ENCODE measurements around the gene MED13L.

Gene MED13L

GRCh38 chr12:116145451-116145850, 132.0 kb downstream of the MED13L start:
- no peak for DNase-seq (ENCODE audit: extremely low read depth, low read depth)
- no peak for TF ChIP-seq CTCF (IDR thresholded peaks at IDR 0.05; ENCODE audit: low read depth, low read length)

- no peak for DNase-seq (ENCODE audit: extremely low read depth, low read depth)
- TF ChIP-seq CTCF (IDR thresholded peaks at IDR 0.05; ENCODE audit: low read depth, low read length), result no peak
These were observed 133.1 kb downstream of the MED13L start for GRCh38 chr12:116144384-116144783.

- DNase-seq (ENCODE audit: extremely low read depth, low read depth), result no peak
- no peak for TF ChIP-seq CTCF (IDR thresholded peaks at IDR 0.05; ENCODE audit: low read depth, low read length)
These were observed 133.6 kb downstream of the MED13L start for GRCh38 chr12:116143909-116144308.

GRCh38 chr12:116142936-116143898, 134.3 kb downstream of the MED13L start:
- TF ChIP-seq CTCF (IDR thresholded peaks at IDR 0.05; ENCODE audit: low read depth, low read length), result no peak
- DNase-seq (ENCODE audit: extremely low read depth, low read depth), result no peak

- DNase-seq (ENCODE audit: extremely low read depth, low read depth), result no peak
- TF ChIP-seq CTCF (IDR thresholded peaks at IDR 0.05; ENCODE audit: low read depth, low read length), result no peak
These were observed 135.7 kb downstream of the MED13L start for GRCh38 chr12:116141833-116142162.

GRCh38 chr12:116141110-116141832, 136.2 kb downstream of the MED13L start:
- TF ChIP-seq CTCF (IDR thresholded peaks at IDR 0.05; ENCODE audit: low read depth, low read length), result no peak; the same call in 1 of the 2 replicates
- no peak for DNase-seq (ENCODE audit: extremely low read depth, low read depth)

- no peak for DNase-seq (ENCODE audit: extremely low read depth, low read depth)
- no peak for TF ChIP-seq CTCF (IDR thresholded peaks at IDR 0.05; ENCODE audit: low read depth, low read length)
These were observed 137.0 kb downstream of the MED13L start for GRCh38 chr12:116140529-116140928.
